Measurements from ENCODE around the gene RPLP2. TPM values are rescaled to one million over a fixed set of nuclear protein-coding genes. Genes with fewer than 3 reads are reported as not detected.

RPLP2 gene
- total and polyA plus RNA-seq, 4 donors: 441 to 2,648 (median 1,513) TPM

DNA sequence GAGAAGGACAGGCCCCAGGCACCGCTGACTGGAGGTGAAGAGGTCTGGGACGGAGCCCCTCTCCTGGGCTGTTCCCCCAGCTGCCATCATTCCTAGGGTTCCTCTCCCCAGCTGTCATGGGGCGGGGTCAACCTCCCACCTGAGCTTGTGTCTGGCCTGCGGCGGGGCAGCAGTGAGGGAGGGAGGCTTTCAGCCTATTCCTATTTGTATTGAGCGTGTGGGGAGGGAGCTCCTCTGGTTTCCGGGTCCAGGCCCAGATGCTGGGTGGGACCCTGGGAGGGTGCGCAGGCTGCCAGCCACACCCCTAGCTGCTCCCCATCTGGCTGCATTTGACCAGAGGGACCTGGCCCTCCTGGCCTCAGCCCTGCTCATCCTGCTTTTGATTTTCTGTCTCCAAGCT lies 46.6 kb downstream of the RPLP2 start:
- TF ChIP-seq, protein P1, sequence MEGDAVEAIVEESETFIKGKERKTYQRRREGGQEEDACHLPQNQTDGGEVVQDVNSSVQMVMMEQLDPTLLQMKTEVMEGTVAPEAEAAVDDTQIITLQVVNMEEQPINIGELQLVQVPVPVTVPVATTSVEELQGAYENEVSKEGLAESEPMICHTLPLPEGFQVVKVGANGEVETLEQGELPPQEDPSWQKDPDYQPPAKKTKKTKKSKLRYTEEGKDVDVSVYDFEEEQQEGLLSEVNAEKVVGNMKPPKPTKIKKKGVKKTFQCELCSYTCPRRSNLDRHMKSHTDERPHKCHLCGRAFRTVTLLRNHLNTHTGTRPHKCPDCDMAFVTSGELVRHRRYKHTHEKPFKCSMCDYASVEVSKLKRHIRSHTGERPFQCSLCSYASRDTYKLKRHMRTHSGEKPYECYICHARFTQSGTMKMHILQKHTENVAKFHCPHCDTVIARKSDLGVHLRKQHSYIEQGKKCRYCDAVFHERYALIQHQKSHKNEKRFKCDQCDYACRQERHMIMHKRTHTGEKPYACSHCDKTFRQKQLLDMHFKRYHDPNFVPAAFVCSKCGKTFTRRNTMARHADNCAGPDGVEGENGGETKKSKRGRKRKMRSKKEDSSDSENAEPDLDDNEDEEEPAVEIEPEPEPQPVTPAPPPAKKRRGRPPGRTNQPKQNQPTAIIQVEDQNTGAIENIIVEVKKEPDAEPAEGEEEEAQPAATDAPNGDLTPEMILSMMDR (IDR thresholded peaks at IDR 0.05; ENCODE audit: control extremely low read depth, extremely low read depth): no peak
- H3K4me3 ChIP-seq: no peak overlapping the region
- H3K36me3 ChIP-seq (ENCODE audit: control insufficient read depth in 4 of 4, insufficient read depth in 4 of 4, low read length in 4 of 4): peaks cover 0 to 30% (median 0%) of the 10 kb centered on the region in 4 donors
- no peak for DNase-seq
- H3K4me1 ChIP-seq (ENCODE audit: control insufficient read depth in 5 of 5, insufficient read depth in 5 of 5, low read length in 5 of 5): peaks cover 0 to 22% (median 12%) of the 10 kb centered on the region in 5 donors
- no peak for ATAC-seq (ENCODE audit: insufficient read depth, low FRiP score)
- 79 to 82% methylated on average over 7 to 8 of the region's 8 CpGs for WGBS, 2 donors
- H3K9me3 ChIP-seq (ENCODE audit: control insufficient read depth in 4 of 4, insufficient read depth in 3 of 4, low read length in 3 of 4): no peaks in the 10 kb centered on the region
- no peak overlapping the region for H3K9ac ChIP-seq (ENCODE audit: insufficient read depth in 1 of 2, low read length in 2 of 2)
- H3K27ac ChIP-seq (ENCODE audit: low read depth in 1 of 2, low read length in 1 of 2): no peak overlapping the region
- no peaks in the 10 kb centered on the region for H3K27me3 ChIP-seq (ENCODE audit: control insufficient read depth in 3 of 3, insufficient read depth in 3 of 3, low read length in 2 of 3)

DNA sequence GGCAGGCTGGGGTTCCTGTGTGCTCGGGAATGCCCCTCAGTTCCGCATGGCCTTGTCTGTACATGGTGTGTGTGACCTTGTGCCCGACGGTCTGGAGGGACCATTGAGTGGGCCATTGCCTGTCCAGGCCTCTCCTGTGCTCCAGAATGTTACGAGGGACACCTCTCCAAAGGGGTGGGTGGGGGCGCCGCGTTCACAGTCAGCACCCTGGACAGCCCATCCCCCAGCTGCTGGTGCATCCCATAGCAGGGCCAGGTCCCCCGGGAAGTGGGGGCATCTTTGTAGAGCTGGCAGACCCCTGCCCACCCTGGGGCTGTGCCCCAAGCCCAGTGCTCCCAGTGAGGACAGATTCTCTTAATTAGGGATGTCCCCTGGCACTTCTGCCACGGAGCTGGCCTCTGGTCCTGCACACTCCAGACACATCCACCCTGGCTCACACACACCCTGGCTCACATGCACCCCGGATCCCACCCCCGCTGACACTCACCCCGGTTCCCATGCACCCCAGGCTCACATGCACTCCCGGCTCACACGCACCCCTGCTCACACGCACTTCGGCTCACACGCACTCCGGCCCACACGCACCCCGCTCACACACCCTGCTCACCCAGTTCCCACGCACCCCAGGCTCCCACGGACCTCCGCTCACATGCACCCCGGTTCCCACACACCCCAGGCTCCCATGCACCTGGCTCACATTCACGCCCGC lies 48.4 kb downstream of the RPLP2 start:
- WGBS, 2 donors: 86 to 88% methylated on average over 26 to 27 of the region's 27 CpGs
- DNase-seq: no peak
- TF ChIP-seq, protein P1 (IDR thresholded peaks at IDR 0.05; ENCODE audit: control extremely low read depth, extremely low read depth): no peak
- Histone ChIP-seq H3K4me3 (no peak overlapping the region), H3K4me1 (ENCODE audit: control insufficient read depth in 5 of 5, insufficient read depth in 5 of 5, low read length in 5 of 5) (peaks cover 0 to 36% (median 12%) of the 10 kb centered on the region in 5 donors), H3K27me3 (ENCODE audit: control insufficient read depth in 3 of 3, insufficient read depth in 3 of 3, low read length in 2 of 3) (no peaks in the 10 kb centered on the region), H3K27ac (ENCODE audit: low read depth in 1 of 2, low read length in 1 of 2) (no peak overlapping the region), H3K36me3 (ENCODE audit: control insufficient read depth in 4 of 4, insufficient read depth in 4 of 4, low read length in 4 of 4) (peaks cover 0 to 33% (median 0%) of the 10 kb centered on the region in 4 donors), H3K9me3 (ENCODE audit: control insufficient read depth in 4 of 4, insufficient read depth in 3 of 4, low read length in 3 of 4) (no peaks in the 10 kb centered on the region), H3K9ac (ENCODE audit: insufficient read depth in 1 of 2, low read length in 2 of 2) (no peak overlapping the region)
- no peak for ATAC-seq (ENCODE audit: insufficient read depth, low FRiP score)

DNA sequence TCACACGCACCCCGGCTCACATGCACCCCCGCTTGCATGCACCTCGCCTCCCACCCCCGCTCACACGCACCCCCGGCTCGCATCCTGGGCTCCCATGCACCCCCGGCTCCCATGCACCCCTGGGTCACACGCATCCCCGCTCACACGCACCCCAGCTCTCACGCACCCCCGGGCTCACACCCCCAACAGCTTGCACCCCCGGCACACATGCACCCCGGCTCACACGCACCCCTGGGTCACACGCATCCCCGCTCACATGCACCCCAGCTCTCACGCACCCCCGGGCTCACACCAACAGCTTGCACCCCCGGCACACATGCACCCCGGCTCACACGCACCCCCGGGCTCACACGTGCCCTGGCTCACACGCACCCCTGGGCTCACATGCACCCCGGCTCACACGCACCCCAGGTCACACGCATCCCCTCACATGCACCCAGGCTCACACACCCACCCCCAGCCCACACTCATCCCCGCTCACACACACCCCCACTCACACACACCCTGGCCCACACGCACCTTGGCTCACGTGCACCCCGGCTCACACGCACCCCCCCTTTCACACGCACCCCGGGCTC lies 49.1 kb downstream of the RPLP2 start:
- H3K9me3 ChIP-seq (ENCODE audit: control insufficient read depth in 4 of 4, insufficient read depth in 3 of 4, low read length in 3 of 4): no peaks in the 10 kb centered on the region
- no peak overlapping the region for H3K9ac ChIP-seq (ENCODE audit: insufficient read depth in 1 of 2, low read length in 2 of 2)
- no peaks in the 10 kb centered on the region for H3K27me3 ChIP-seq (ENCODE audit: control insufficient read depth in 3 of 3, insufficient read depth in 3 of 3, low read length in 2 of 3)
- peaks cover 0 to 38% (median 0%) of the 10 kb centered on the region in 4 donors for H3K36me3 ChIP-seq (ENCODE audit: control insufficient read depth in 4 of 4, insufficient read depth in 4 of 4, low read length in 4 of 4)
- peaks cover 0 to 41% (median 12%) of the 10 kb centered on the region in 5 donors for H3K4me1 ChIP-seq (ENCODE audit: control insufficient read depth in 5 of 5, insufficient read depth in 5 of 5, low read length in 5 of 5)
- ATAC-seq (ENCODE audit: insufficient read depth, low FRiP score): no peak
- 90 to 95% methylated on average over 37 of the region's 37 CpGs for WGBS, 2 donors
- DNase-seq: no peak
- H3K27ac ChIP-seq (ENCODE audit: low read depth in 1 of 2, low read length in 1 of 2): no peak overlapping the region
- TF ChIP-seq, protein P1 (IDR thresholded peaks at IDR 0.05; ENCODE audit: control extremely low read depth, extremely low read depth): no peak
- no peak overlapping the region for H3K4me3 ChIP-seq

Measured in lung (tissue), 12 donors.